CD4-positive, alpha-beta T cell treated with Interleukin-15 for 1 hour (primary cell): Measurements from ENCODE around the gene SLC35D1.

ENCODE experiments used
- DNase-seq: peaks from one replicate; pipeline ENCODE4 v3.0.0-alpha.2; 2020

SLC35D1 gene

DNA sequence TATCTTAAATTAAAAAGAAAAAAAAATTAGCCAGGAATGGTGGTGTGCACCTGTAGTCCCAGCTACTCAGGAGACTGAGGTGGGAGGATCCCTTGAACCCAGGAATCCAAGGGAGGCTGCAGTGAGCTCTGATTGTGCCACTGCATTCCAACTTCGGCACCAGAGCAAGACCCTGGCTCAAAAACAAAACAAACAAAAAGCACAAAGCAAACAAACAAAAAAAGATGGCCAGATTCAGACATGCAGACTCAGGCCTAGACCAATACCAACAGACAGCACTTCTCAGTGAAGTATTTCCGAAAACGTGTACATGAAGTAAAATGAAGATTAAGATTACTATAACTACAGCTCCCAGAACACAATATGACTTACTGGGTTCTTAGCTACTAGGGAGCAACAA, 10.6 kb downstream of the SLC35D1 start:
- DNase-seq, result no peak

- DNase-seq, result no peak
Observed at GRCh38 chr1:67041841-67042503, 12.0 kb downstream of the SLC35D1 start.

GRCh38 chr1:67040405-67040804, 13.5 kb downstream of the SLC35D1 start:
- DNase-seq, result no peak

DNA sequence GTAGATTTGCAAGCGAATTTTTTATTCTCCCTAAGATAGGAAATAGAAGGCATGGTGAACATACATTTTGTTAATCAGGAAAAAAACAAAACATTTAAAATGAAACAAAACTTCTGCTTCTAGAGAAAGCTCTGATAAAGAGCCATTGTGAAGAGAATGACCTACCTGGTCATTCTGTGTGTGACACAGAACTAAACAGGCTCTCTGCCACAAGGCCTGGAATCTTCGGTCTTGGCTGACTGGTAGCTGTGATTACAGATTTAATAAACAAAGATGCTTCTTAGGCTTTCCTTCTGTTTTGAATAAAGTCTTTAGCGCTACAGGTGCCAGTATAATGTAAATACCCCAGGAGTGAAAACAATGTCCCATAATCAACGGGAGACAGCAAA, 22.1 kb downstream of the SLC35D1 start:
- no peak for DNase-seq

GRCh38 chr1:67031121-67031858, 22.7 kb downstream of the SLC35D1 start:
- DNase-seq, result no peak

GRCh38 chr1:67029472-67029871, 24.5 kb downstream of the SLC35D1 start:
- DNase-seq, result no peak

DNA sequence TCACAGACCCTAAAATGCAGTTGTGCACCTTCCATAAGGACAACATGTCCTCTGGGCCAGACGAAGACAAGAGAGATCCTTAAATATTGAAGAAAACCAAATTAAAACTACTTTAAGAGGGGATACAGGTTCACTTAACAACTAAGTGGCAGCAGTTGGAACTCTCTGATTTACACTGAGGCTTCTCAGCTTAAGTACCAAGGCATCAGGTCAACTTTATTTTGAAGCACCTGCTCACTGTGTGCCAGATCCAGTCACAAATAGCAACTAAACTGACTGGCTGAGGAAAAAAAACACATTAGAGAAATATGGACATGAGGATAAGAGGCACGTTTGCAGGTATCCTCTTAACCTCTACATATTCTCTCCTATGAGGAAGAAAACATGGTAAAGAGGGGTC, 33.2 kb downstream of the SLC35D1 start:
- no peak for DNase-seq

DNA sequence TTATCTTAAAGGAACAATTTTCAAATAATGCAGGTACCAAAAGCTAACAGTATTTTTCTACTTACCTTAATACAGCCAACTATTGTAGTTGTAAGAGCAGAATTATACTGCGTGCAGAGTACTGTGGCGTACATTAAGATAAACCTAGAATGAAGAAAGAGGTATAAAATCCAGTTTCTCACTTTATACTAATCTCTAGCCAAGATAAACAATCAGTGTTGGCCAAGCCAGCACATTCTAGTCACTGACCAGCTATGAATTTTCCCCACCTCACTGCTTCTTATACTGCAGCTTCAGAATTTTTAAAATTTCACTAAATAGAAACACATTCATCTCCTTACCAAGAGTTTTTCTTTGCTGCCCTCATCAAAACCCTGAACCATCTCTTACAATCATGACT, 33.6 kb downstream of the SLC35D1 start:
- no peak for DNase-seq

- DNase-seq, result no peak
Observed at GRCh38 chr1:67019600-67020136, 34.3 kb downstream of the SLC35D1 start.

DNA sequence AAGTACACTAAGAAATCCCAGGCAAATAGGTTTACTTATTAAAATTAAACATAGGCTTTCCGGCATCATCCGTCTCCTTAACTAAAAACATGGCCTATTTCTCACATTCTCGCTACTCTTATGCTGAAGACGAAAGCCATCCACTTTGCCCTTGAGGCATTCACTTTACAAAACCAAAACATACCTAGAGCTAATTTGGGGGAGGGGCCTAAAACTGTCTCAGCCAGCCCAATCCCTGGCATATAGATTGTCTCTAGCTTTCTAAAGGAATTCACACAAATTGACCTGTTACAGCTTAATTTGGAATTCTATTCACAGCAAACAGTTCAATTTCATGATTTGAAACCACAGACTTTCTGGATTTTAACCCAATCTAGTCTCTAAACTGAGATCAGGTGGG, 34.8 kb downstream of the SLC35D1 start:
- DNase-seq, result no peak

DNA sequence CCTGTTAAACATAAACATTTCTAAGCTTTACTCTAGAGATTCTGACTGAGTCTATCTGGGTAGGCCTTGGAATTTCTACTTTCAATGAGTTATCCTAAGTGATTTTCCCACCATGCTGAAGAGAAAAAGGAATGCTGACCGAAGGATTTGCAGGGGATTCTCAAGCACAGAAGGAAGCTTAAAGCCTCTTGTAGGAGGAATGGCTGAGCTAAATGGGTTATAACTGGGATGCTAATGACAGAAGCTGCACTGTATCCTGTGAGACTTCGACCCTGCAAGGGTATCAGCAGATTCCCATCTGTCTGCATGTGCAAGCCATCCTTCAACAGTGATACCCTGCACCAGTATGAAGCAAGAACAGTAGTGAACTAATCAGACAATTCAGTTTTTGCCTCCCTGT, 35.4 kb downstream of the SLC35D1 start:
- DNase-seq, result no peak

DNA sequence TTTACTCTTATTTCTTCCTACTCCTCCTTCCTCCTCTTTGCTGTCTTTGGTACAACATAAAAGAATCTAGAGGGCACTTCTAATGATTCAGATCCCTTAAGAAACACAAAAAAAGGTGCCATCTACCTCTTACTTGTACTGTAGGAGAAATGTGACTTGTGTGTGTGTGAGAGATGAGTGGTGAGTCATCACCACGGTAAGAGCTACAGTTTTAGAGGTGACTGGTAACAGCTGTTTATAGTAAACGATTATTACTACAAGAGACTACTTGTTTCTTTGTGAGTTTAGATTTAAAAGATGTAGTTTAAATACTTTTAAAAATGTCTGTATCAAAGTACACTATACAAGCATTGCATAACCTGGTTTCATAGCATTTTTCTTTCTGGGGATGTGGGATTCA, 40.4 kb downstream of the SLC35D1 start:
- DNase-seq, result no peak

GRCh38 chr1:67009792-67010191, 44.2 kb downstream of the SLC35D1 start:
- no peak for DNase-seq

DNA sequence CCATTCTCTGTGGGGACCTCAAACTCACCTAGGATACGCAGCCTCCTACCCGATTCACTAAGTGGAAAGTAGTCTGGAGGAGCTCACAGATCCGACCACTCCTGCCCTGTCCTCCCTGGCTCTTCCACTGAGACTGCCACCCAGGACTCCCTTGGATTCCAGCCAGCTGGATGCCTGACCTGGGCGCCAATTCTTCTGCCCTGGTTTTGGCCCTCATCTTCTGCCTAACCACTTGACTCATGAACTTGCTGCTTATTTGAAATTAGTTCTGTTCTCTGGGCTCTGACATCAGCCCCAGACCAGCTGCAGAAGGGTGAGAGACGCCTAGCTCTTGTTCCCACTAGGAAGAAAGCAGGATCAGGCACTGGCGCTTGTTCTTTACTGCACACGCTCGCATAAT, 48.9 kb downstream of the SLC35D1 start:
- DNase-seq, result no peak

- no peak for DNase-seq
Observed at GRCh38 chr1:67004176-67004575, 49.8 kb downstream of the SLC35D1 start.

- no peak for DNase-seq
Observed at GRCh38 chr1:67001682-67002425, 52.1 kb downstream of the SLC35D1 start.

GRCh38 chr1:66999640-67000400, 54.1 kb downstream of the SLC35D1 start:
- no peak for DNase-seq

- DNase-seq, result no peak
Observed at GRCh38 chr1:66998972-66999371, 55.0 kb downstream of the SLC35D1 start.

DNA sequence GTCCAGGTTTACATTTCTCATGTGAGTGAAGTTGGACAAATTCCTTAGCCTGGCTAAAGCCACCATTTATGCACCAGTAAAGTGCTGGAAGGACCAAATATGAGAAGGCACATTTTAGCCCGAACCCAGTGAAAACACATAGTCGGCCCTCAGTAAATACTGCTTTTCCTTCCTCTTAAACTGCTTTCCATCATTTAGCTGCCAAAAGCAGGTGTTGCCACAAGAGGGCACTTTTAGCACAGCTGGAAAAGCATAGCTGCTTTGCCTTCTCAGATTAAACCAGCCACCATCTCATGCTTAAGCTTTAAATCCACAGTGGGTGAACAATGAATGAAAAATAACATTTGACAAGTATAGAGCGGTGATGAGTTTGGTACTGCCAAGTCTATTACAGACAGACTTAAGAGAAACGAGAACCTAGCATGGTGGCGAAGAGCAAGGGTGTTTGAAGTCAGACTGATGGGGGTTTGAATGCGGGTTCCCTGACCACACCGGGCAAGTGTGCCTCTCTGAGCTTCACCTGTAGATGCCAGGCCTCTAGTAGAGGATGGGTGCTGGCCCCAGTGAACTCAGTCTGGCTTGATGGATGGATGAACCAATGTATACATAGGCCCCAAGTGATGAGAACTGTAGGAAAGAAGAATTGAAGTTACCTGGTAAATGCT, 57.8 kb downstream of the SLC35D1 start:
- peak; percentile 54 for DNase-seq

DNA sequence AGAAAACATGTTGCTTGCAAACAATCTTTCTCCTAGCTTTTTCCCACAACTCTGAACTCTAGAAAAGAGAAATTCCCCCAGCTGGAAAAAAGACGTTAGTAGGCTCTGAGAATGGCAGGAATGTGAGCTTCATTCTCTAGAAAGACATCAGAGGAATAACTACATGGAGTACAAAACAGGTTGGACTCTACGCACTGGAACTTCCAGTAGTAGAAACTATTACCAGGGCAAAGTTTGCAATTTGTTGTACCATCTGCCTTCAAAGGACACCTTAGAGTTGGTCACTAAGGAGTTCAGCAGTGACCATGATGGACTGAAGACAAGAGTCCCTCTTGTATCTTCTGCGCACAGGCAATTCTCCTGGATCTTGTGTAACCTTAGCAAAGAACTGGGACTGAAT, 60.9 kb downstream of the SLC35D1 start:
- DNase-seq, result no peak

DNA sequence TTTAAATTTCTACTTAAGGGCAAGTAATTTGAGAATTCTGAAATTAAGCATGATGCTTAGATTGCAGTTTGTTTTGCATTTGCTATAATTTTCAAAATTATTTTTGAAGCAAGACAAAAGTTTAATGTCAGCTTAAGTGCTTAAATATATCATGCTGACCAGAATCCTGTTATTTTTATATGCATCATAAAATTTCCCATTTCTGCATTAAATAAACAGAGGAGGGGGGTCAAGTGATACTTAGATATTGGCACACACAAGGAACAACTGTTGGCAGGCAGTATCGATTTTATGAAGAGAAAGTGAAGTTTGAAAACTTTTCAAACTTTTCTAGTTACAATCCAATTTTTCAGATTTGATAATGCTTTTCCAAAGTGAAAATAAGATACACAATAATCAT, 68.1 kb downstream of the SLC35D1 start:
- no peak for DNase-seq

- no peak for DNase-seq
Observed at GRCh38 chr1:66984491-66984890, 69.5 kb downstream of the SLC35D1 start.
